Naive thymus-derived CD8-positive, alpha-beta T cell (primary cell): ENCODE results near the gene UST. TPM values are rescaled to one million over a fixed set of nuclear protein-coding genes. Genes with fewer than 3 reads are reported as not detected.
A peak's percentile ranks its signal among the peaks of the same experiment; 100 is the strongest.

Experiments used
- ATAC-seq, 2 donors: fragments of 150-1000 bp; cut with Tn5 transposase in 1 of 2; sonication (Bioruptor Pico), chemical (Tn5 transposase) in 1 of 2; 1 replicate in 1 of 2; 2 replicates in 1 of 2; pipeline ENCODE4 v1.10.0; 2021; ENCODE audit warnings: mild to moderate bottlenecking in 2 of 2, moderate library complexity in 2 of 2
- POLR2A ChIA-PET: fragments of 350-600 bp; sonication (Branson Sonifier 250); formaldehyde crosslinking; loops from one replicate; lab custom pipeline; 2021; ENCODE audit warnings: antibody characterized with exemption; lab: Charles Lee
- DNase-seq, 10 donors: peaks; one replicate each; pipeline versions ENCODE4 v3.0.0 to v3.0.0-alpha.2; 2020 to 2022
- H3K27ac Mint-ChIP-seq, 10 donors: one replicate each; pipeline ENCODE4 v1.8.0; 2020 to 2022; ENCODE audit warnings: mild to moderate bottlenecking in 10 of 10, mixed read lengths in 10 of 10, moderate library complexity in 4 of 10, inconsistent platforms in 1 of 10
- H3K27me3 Mint-ChIP-seq, 5 donors: one replicate each; pipeline ENCODE4 v1.8.0; 2021 to 2022; ENCODE audit warnings: mixed read lengths in 5 of 5
- H3K36me3 Mint-ChIP-seq, 3 donors: one replicate each; pipeline ENCODE4 v1.8.0; 2020 to 2022; ENCODE audit warnings: mixed read lengths in 3 of 3, mild to moderate bottlenecking in 2 of 3, inconsistent platforms in 1 of 3
- H3K4me1 Mint-ChIP-seq, 4 donors: one replicate each; pipeline ENCODE4 v1.8.0; 2021 to 2022; ENCODE audit warnings: mixed read lengths in 4 of 4
- H3K4me3 Mint-ChIP-seq, 10 donors: one replicate each; pipeline ENCODE4 v1.8.0; 2020 to 2022; ENCODE audit warnings: mild to moderate bottlenecking in 10 of 10, mixed read lengths in 10 of 10, moderate library complexity in 6 of 10, inconsistent platforms in 1 of 10
- H3K9me3 Mint-ChIP-seq, 9 donors: one replicate each; pipeline ENCODE4 v1.8.0; 2020 to 2022; ENCODE audit warnings: mixed read lengths in 9 of 9, mild to moderate bottlenecking in 3 of 9, inconsistent platforms in 1 of 9, moderate library complexity in 1 of 9
- polyA plus RNA-seq, 3 donors: library from polyadenylated mRNA; unstranded; fragments of 300-500 nt; fragmentation: Illumina TruSeq; gene quantifications; one replicate each; pipeline ENCODE4 v1.2.3, GENCODE V29; 2021
- total RNA-seq, 8 experiments: library from RNA in 2 of 8; stranded (reverse) in 2 of 8; gene quantifications; one replicate each; pipeline ENCODE4 v1.2.3 and lab custom pipeline; 2021 to 2026

UST gene
- total and polyA plus RNA-seq, 5 experiments from 2014 or later: 0.08 to 1.4 (median 0.47) TPM

- no peaks in the 10 kb centered on the region for H3K27me3 Mint-ChIP-seq
- H3K27ac Mint-ChIP-seq: peak overlapping the region in 4 of 10 donors; percentile 25 to 61 (median 50)
- H3K36me3 Mint-ChIP-seq: no peaks in the 10 kb centered on the region
- H3K4me3 Mint-ChIP-seq: peak overlapping the region in 1 of 10 donors; percentile 20
- POLR2A ChIA-PET: interaction anchor here (0.6 to 1.7 kb wide), 4 partner anchors 11 to 232 kb away, joined by 3 to 8 read pairs (median 4); partner anchors contain the start of gene TAB2
- DNase-seq (no peak), ATAC-seq (no peak)
- no peaks in the 10 kb centered on the region for H3K9me3 Mint-ChIP-seq
- H3K4me1 Mint-ChIP-seq: peaks cover 11 to 43% (median 27%) of the 10 kb centered on the region in 4 donors
Observed at GRCh38 chr6:149084808-149085556, 338.2 kb downstream of the UST start.

GRCh38 chr6:149085557-149085938 lies 338.7 kb downstream of the UST start:
- Mint-ChIP-seq H3K27me3 (no peaks in the 10 kb centered on the region), H3K4me3 (no peak overlapping the region), H3K27ac (peak overlapping the region in 4 of 10 donors; percentile 0 to 61 (median 42)), H3K9me3 (no peaks in the 10 kb centered on the region), H3K4me1 (peaks cover 11 to 43% (median 29%) of the 10 kb centered on the region in 4 donors), H3K36me3 (no peaks in the 10 kb centered on the region)
- DNase-seq (no peak), ATAC-seq (no peak)
- POLR2A ChIA-PET: interaction anchor here (1.3 to 1.7 kb wide), 2 partner anchors 11 to 231 kb away, joined by 6 to 8 read pairs; partner anchors contain the start of gene TAB2

GRCh38 chr6:149086363-149086762 lies 339.5 kb downstream of the UST start:
- Mint-ChIP-seq H3K27ac (peak overlapping the region in 4 of 10 donors; percentile 11 to 61 (median 34)), H3K27me3 (no peaks in the 10 kb centered on the region), H3K36me3 (no peaks in the 10 kb centered on the region), H3K9me3 (no peaks in the 10 kb centered on the region), H3K4me3 (no peak overlapping the region), H3K4me1 (peaks cover 11 to 45% (median 32%) of the 10 kb centered on the region in 4 donors)
- ATAC-seq (no peak), DNase-seq (no peak)
- POLR2A ChIA-PET: no interaction called here

- POLR2A ChIA-PET: interaction anchor here (0.6 to 1.8 kb wide), 2 partner anchors 128 to 344 kb away, joined by 3 to 4 read pairs; no protein-coding TSS in a partner anchor
- Mint-ChIP-seq H3K36me3 (no peaks in the 10 kb centered on the region), H3K4me3 (no peak overlapping the region), H3K27me3 (no peaks in the 10 kb centered on the region), H3K9me3 (no peaks in the 10 kb centered on the region), H3K4me1 (peaks cover 7 to 38% (median 27%) of the 10 kb centered on the region in 4 donors), H3K27ac (peak overlapping the region in 2 of 10 donors; percentile 29 to 72)
- no peak for DNase-seq
- no peak for ATAC-seq
Observed at GRCh38 chr6:149087898-149088297, 341.1 kb downstream of the UST start.

- ATAC-seq (no peak), DNase-seq (no peak)
- Mint-ChIP-seq H3K36me3 (no peaks in the 10 kb centered on the region), H3K27me3 (no peaks in the 10 kb centered on the region), H3K4me1 (peaks cover 11 to 39% (median 27%) of the 10 kb centered on the region in 4 donors), H3K4me3 (no peak overlapping the region), H3K9me3 (no peaks in the 10 kb centered on the region), H3K27ac (peak overlapping the region in 1 of 10 donors; percentile 72)
- POLR2A ChIA-PET: interaction anchor here (1.8 kb wide), 1 partner anchor 344 kb away, joined by 4 read pairs; no protein-coding TSS in a partner anchor
Observed at GRCh38 chr6:149088361-149088760, 341.5 kb downstream of the UST start.

- ATAC-seq: no peak
- Mint-ChIP-seq H3K4me1 (peaks cover 18 to 39% (median 29%) of the 10 kb centered on the region in 4 donors), H3K36me3 (no peaks in the 10 kb centered on the region), H3K4me3 (no peak overlapping the region), H3K27ac (peak overlapping the region in 1 of 10 donors; percentile 29), H3K27me3 (no peaks in the 10 kb centered on the region), H3K9me3 (no peaks in the 10 kb centered on the region)
- no peak for DNase-seq
- POLR2A ChIA-PET: interaction anchor here (1.2 to 1.8 kb wide), 2 partner anchors 228 to 342 kb away, joined by 4 to 5 read pairs; partner anchors contain the start of gene TAB2
Observed at GRCh38 chr6:149089510-149089909, 342.7 kb downstream of the UST start.

GRCh38 chr6:149090937-149091336 lies 344.1 kb downstream of the UST start:
- H3K27me3 Mint-ChIP-seq: no peaks in the 10 kb centered on the region
- POLR2A ChIA-PET: interaction anchor here (0.6 to 1.2 kb wide), 3 partner anchors 57 to 226 kb away, joined by 3 to 6 read pairs (median 4); partner anchors contain the start of gene TAB2
- ATAC-seq (no peak), DNase-seq (no peak)
- peaks cover 0 to 2% (median 0%) of the 10 kb centered on the region in 9 donors for H3K9me3 Mint-ChIP-seq
- H3K27ac Mint-ChIP-seq: peak overlapping the region in 4 of 10 donors; percentile 66 to 85 (median 81)
- H3K36me3 Mint-ChIP-seq: no peaks in the 10 kb centered on the region
- no peak overlapping the region for H3K4me3 Mint-ChIP-seq
- peaks cover 25 to 44% (median 35%) of the 10 kb centered on the region in 4 donors for H3K4me1 Mint-ChIP-seq

GRCh38 chr6:149093643-149094042 lies 346.8 kb downstream of the UST start:
- Mint-ChIP-seq H3K27me3 (no peaks in the 10 kb centered on the region), H3K4me3 (peak overlapping the region in 5 of 10 donors; percentile 0 to 28 (median 13)), H3K27ac (peak overlapping the region in 8 of 10 donors; percentile 1 to 89 (median 72)), H3K9me3 (peaks cover 5 to 16% (median 12%) of the 10 kb centered on the region in 9 donors), H3K36me3 (peaks cover 0 to 12% (median 5%) of the 10 kb centered on the region in 3 donors), H3K4me1 (peaks cover 27 to 53% (median 40%) of the 10 kb centered on the region in 4 donors)
- DNase-seq (no peak), ATAC-seq (no peak)
- POLR2A ChIA-PET: interaction anchor here (1.4 kb wide), 1 partner anchor 223 kb away, joined by 4 read pairs; no protein-coding TSS in a partner anchor

GRCh38 chr6:149094156-149094555 lies 347.3 kb downstream of the UST start:
- POLR2A ChIA-PET: interaction anchor here (0.8 to 2.5 kb wide), 3 partner anchors 35 to 222 kb away, joined by 3 to 6 read pairs (median 4); no protein-coding TSS in a partner anchor
- H3K27ac Mint-ChIP-seq: peak overlapping the region in 9 of 10 donors; percentile 1 to 93 (median 74)
- H3K27me3 Mint-ChIP-seq: no peaks in the 10 kb centered on the region
- H3K9me3 Mint-ChIP-seq: peaks cover 7 to 21% (median 18%) of the 10 kb centered on the region in 9 donors
- ATAC-seq (no peak), DNase-seq (no peak)
- H3K4me3 Mint-ChIP-seq: peak overlapping the region in 8 of 10 donors; percentile 48 to 66 (median 54)
- H3K4me1 Mint-ChIP-seq: peaks cover 27 to 53% (median 40%) of the 10 kb centered on the region in 4 donors
- peaks cover 0 to 17% (median 10%) of the 10 kb centered on the region in 3 donors for H3K36me3 Mint-ChIP-seq

- DNase-seq (peak in 2 of 10 donors; percentile 9 to 19), ATAC-seq (peak; percentile 59 to 62)
- H3K4me1 Mint-ChIP-seq: peaks cover 27 to 50% (median 40%) of the 10 kb centered on the region in 4 donors
Observed at GRCh38 chr6:149094934-149095351, 348.1 kb downstream of the UST start.

GRCh38 chr6:149095842-149096241 lies 349.0 kb downstream of the UST start:
- H3K36me3 Mint-ChIP-seq: peaks cover 0 to 23% (median 17%) of the 10 kb centered on the region in 3 donors
- peaks cover 27 to 41% (median 39%) of the 10 kb centered on the region in 4 donors for H3K4me1 Mint-ChIP-seq
- ATAC-seq: peak in 1 of 2 donors; percentile 14

More at GRCh38 chr6:149094934-149095351, 348.1 kb downstream of the UST start:
- peaks cover 0 to 23% (median 17%) of the 10 kb centered on the region in 3 donors for H3K36me3 Mint-ChIP-seq
- H3K9me3 Mint-ChIP-seq: peaks cover 7 to 27% (median 21%) of the 10 kb centered on the region in 9 donors
- H3K4me3 Mint-ChIP-seq: peak overlapping the region in 9 of 10 donors; percentile 15 to 66 (median 53)
- POLR2A ChIA-PET: interaction anchor here (0.8 to 2.5 kb wide), 4 partner anchors 34 to 135 kb away, joined by 3 to 6 read pairs (median 3); no protein-coding TSS in a partner anchor
- H3K27ac Mint-ChIP-seq: peak overlapping the region in 8 of 10 donors; percentile 65 to 93 (median 78)
- H3K27me3 Mint-ChIP-seq: no peaks in the 10 kb centered on the region

GRCh38 chr6:149097794-149098193 lies 351.0 kb downstream of the UST start:
- Mint-ChIP-seq H3K4me1 (peaks cover 28 to 39% (median 34%) of the 10 kb centered on the region in 4 donors), H3K27ac (peak overlapping the region in 3 of 10 donors; percentile 6 to 53 (median 30)), H3K36me3 (peaks cover 0 to 24% (median 17%) of the 10 kb centered on the region in 3 donors), H3K4me3 (no peak overlapping the region), H3K9me3 (peaks cover 7 to 27% (median 22%) of the 10 kb centered on the region in 9 donors), H3K27me3 (no peaks in the 10 kb centered on the region)
- no peak for ATAC-seq
- DNase-seq: no peak
- POLR2A ChIA-PET: interaction anchor here (0.6 to 2.1 kb wide), 2 partner anchors 159 to 220 kb away, joined by 3 to 6 read pairs; partner anchors contain the start of gene TAB2

More at GRCh38 chr6:149095842-149096241, 349.0 kb downstream of the UST start:
- Mint-ChIP-seq H3K4me3 (peak overlapping the region in 3 of 10 donors; percentile 9 to 53 (median 39)), H3K27me3 (no peaks in the 10 kb centered on the region), H3K27ac (peak overlapping the region in 3 of 10 donors; percentile 22 to 89 (median 81)), H3K9me3 (peaks cover 7 to 27% (median 21%) of the 10 kb centered on the region in 9 donors)
- POLR2A ChIA-PET: interaction anchor here (0.6 to 2.5 kb wide), 7 partner anchors 11 to 349 kb away, joined by 3 to 6 read pairs (median 3); partner anchors contain the start of gene UST
- DNase-seq: no peak
